GM08714 (cell line): ENCODE data around the gene IKZF1.

Experiments used
- H3K4me3 ChIP-seq: fragments of 200-500 bp; sonication (Bioruptor generic); 2 replicates; pipeline ENCODE4 v1.5.1; 2014; ENCODE audit warnings: mild to moderate bottlenecking, low read length, inconsistent platforms
- ZNF274 ChIP-seq: IDR thresholded peaks from 2 replicates; pipeline ENCODE4 v1.6.1; 2012; ENCODE audit warnings: mild to moderate bottlenecking, low read depth, low read length

IKZF1 gene

DNA sequence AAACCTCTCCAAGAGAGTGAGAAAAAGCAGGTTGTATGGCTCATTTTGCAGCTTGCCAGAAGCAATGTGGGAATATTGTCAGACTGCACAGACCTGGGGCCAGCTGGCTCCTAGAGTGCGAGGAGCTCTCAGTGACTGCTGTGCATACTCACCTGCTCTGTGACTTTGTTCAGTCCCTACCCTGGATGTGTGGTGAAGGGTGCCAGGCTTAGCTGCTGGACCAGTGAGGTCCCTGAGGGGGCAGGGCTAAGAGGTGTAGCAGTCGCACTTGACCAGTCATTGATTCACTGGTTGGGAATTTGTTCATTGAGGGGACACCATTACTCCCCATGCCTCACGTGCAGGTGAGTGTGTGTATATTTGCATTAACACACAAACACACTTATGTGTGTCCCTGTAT is 60.1 kb downstream of the IKZF1 start:
- TF ChIP-seq ZNF274: no peak
- H3K4me3 ChIP-seq: no peak overlapping the region

DNA sequence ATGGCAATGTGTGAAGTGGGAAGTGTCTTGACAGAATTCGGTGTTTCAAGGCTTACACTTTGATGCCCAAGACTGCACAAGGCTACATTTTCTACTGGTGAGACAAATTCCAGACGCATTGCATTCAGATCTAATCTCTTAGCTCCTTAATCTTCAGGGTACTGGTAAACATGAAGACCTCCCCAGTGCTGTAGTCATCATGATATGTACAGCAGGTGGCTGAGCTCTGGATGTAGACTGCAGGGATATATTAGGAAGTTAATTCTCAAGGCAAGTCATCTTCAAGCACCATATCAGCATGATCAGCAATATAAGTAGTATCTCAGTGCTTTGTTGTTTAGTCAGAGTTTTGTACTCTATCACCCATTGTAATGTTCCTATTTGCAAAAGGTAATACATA is 61.8 kb downstream of the IKZF1 start:
- no peak for TF ChIP-seq ZNF274
- no peak overlapping the region for H3K4me3 ChIP-seq

DNA sequence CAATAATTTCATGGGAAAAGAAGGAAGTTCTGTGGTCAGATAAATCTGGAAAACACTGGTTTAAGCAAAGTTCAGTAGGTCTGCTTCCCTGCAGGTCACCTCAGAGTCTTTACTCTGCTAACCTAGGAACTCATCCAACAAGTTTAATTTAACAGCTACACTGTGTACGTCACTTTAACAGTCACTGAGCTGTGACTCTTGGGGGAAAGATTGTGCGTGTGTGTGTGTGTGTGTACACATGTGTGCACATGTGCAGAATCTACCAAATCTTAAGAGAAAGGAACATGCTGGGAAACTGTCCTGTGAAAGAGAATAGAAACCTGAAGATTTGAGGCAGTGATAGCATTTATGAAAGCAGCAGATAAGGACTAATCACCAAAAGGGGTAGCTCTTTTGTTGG is 62.6 kb downstream of the IKZF1 start:
- H3K4me3 ChIP-seq: no peak overlapping the region
- no peak for TF ChIP-seq ZNF274

DNA sequence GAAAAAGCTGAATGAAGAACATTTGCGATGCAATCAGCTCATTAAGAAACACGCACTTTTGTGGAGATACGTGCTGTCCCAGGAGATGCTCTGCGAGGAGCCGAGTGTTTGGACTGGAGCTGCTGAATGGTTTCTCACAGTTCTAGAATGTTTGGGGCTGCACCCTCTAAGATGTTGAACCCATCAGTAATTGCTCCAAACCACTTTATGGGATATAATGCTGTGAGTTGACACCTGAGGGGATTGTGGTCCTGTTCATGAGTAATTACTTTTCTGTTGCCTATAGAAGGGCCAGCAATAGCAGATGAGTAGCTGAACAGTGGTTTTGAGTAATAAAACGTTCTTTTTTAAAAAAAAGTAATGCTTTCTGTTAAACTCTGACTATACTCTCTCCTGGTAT is 63.1 kb downstream of the IKZF1 start:
- no peak overlapping the region for H3K4me3 ChIP-seq
- TF ChIP-seq ZNF274: no peak

DNA sequence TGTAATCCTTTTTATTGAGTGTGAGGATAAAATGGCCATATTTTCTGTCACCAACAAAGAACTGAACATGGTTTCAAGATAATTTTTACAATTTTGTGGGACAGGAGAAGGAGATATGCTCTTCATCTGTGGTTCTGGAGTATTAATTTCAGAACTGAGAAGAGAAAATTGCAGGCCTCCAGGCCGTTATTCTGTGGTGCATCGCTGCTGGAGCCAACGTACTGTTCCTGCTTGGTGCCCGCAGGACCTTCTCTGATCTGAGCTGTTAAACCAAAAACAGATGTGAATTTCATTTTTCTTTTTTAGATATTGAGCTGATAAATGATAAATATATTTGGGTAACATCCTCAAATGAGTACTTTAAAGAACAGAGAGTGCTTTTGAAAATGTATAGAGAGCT is 63.9 kb downstream of the IKZF1 start:
- H3K4me3 ChIP-seq: no peak overlapping the region
- TF ChIP-seq ZNF274: no peak

DNA sequence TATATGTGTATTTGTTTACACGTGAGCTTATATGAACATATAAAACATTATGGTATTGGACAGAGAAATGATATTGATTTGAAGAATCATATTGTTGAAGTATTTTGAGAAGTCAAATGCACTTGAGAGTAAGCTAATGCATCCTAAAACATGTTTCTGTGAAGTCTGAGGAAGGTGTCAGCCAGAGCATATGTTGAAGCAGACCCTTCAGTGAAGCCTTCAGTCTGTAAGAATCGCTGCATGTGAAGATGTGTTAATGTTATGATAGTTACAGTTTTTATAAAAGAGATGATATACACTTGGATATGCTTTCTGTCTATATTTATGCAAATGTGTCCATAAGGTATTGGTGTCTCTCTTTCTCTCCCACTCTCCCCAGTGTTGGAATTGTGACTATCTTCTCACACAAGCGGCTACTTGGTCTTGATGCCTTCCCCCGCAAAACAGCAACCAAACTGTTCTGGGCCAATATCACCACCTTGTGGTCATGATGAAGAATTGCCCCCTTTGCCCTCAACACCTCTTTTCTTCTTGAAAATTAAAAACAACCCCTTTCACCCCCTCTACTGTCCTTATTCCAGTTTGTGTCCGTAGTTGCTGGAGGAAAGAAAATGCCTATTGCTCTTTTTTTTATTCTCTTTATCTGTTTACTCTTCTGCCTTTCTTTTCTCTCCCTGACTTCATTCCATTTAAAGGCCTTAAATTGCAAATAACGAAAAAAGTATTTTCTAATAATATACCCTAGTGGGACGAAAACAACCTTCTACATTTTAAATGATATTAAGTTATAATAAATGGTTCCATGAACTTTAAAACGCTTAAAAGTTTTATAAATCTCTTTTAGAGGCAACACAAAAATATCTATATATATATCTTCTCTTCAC is 64.9 kb downstream of the IKZF1 start:
- no peak for TF ChIP-seq ZNF274

DNA sequence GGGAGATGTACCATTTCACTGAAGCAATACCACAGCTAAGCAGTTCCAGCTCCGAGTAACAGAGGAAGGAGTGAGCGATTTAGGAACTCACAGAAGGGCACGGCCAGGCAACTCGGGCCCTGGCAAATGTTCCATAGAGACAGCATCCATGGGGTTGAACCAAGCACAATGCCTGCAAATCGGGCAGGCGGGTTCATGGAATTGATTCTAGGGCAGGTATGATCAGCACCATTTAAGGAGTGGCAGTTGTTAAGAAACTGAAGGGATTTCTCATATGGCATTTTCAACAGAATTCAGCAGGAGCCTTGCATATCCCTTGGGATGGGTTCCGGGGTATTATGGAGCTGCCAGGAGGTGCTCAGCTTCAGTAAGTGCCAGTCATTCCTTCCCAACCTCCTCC is 66.4 kb downstream of the IKZF1 start:
- TF ChIP-seq ZNF274: no peak
- H3K4me3 ChIP-seq: no peak overlapping the region

More for the DNA sequence above, 64.9 kb downstream of the IKZF1 start:
- no peak overlapping the region for H3K4me3 ChIP-seq

DNA sequence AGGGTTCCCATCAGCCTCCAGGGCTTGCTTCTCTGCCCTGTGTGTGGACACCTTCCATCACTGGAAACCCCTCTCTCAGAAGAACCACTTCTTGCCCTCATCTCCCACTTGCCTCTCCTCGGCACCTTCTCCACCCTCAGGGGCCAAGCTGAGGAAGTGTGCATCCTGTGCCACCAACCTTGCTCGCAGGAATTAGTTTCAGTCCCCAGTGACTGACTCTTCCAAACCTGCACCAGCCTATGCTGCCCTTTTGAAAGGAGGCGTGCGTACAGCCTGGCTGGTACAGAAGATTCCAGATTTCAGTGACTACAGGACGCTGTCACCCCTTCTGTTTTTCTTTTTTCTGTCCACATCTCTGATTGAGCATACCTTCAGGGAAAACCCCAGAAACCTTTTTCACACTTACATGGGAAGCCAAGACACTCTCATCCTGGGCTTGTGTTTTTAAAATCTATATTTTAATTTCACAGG is 67.1 kb downstream of the IKZF1 start:
- no peak for TF ChIP-seq ZNF274
- no peak overlapping the region for H3K4me3 ChIP-seq

DNA sequence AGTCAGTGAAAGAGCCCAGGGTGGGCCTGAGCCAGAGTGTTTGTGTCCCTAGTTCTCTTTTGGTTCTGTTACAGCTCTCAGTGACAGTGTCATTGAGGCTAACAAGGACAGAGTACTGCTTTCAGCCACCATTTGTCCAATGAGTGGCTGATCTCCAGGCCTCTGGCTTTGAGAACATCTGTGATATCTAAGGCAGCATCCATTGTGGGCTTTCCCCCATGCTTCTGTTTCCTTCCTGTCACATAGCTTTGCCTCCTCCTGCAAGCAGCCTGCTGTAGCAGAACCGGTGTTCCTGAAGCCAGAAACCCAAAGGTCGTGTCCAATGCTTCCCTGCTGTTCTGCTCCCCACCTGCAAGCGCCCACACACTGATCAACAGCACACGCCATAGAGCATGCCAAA is 68.4 kb downstream of the IKZF1 start:
- H3K4me3 ChIP-seq: no peak overlapping the region
- TF ChIP-seq ZNF274: no peak

DNA sequence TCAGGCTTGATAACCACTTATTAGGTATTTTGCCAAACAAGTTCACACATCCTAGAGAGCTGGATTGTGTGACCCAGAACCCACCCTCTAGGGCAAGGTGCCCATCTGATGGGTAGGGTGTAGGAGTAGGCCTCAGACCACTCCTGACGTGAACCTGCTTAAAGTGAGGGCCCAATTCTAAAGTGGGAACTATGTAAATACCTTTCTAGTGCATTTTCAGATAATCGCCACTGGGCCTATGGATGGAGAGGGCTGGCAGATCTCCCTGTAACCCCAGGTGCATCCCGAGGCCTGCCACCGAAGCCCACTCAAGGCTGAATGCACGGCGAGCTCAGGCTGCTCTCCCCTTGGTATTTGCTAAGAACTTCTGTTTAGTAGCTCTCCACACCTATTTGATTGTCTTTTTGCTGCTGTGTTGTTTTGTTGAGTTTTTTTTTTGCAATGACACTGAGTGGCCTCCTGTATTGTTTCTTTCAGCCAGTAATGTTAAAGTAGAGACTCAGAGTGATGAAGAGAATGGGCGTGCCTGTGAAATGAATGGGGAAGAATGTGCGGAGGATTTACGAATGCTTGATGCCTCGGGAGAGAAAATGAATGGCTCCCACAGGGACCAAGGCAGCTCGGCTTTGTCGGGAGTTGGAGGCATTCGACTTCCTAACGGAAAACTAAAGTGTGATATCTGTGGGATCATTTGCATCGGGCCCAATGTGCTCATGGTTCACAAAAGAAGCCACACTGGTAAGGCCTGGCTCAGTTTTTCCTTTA is 71.7 kb downstream of the IKZF1 start:
- no peak overlapping the region for H3K4me3 ChIP-seq
- no peak for TF ChIP-seq ZNF274

DNA sequence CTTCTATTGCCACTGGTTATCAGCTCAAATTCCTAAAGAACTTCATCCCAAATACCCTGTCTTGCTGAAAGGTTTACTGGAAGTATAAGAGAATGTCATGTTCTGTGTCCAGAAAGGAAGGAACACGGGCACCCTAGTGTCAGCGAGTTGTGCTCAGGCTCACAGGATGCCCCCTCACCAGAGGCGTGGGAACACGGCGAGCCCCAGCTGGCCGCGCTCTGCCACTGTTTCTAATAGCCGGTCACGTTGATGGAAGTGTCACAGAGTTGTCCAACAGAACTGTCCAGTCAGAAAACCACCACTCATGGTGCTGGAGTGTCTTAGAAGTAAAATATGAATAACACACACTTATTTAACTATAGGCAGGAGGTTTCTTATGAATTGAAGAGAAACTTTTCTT is 72.8 kb downstream of the IKZF1 start:
- no peak overlapping the region for H3K4me3 ChIP-seq
- TF ChIP-seq ZNF274: no peak

DNA sequence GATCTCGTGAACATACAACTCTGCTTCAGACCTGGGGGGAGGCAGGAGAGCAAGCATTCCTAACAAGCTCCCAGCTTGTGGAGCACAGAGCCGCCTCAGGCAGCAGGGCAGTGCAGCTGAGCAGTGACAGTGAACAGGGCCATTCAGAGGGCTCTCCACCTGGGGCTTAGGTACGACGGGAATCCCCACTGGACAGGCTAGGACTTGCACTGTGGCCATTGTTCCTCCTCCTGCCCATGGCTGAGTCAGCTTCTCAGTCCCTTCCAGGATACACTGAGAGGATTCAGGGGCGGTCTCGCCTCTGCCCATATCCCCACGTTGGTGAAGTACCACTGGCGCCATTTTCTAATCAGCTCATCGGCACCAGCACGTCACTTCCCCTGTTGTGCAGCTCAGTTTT is 74.6 kb downstream of the IKZF1 start:
- no peak overlapping the region for H3K4me3 ChIP-seq
- no peak for TF ChIP-seq ZNF274

DNA sequence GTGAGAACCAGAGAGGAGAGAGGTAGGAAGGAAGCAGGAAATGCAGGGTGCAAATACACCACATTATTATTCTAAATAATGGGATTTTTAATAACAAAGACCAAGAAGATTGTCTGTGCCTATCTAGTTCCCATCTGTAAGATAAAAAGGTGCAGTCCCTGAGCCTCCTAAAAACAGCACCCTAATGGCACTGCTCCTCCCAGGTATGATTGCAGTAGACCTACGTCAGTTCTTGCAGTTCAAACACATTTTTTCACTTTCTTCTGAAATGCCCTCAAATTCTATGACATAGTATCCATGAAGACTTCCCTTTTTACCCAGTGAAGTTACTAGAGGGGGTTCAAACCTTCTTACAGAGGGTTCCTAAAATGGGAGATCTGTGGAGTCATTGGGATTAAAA is 75.0 kb downstream of the IKZF1 start:
- no peak for TF ChIP-seq ZNF274
- no peak overlapping the region for H3K4me3 ChIP-seq

DNA sequence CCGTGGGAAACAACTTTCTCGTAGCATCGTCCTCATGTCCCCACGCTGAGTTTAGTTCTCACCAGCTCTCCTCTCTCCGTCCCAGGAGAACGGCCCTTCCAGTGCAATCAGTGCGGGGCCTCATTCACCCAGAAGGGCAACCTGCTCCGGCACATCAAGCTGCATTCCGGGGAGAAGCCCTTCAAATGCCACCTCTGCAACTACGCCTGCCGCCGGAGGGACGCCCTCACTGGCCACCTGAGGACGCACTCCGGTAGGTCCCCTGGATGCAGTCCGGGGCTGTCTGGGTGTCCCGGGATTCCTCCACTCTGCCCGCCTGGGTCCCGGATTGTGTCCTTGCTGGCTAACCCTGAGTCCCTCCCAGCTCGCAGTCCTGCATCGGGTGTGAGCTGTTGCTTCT is 77.9 kb downstream of the IKZF1 start:
- no peak overlapping the region for H3K4me3 ChIP-seq
- no peak for TF ChIP-seq ZNF274

DNA sequence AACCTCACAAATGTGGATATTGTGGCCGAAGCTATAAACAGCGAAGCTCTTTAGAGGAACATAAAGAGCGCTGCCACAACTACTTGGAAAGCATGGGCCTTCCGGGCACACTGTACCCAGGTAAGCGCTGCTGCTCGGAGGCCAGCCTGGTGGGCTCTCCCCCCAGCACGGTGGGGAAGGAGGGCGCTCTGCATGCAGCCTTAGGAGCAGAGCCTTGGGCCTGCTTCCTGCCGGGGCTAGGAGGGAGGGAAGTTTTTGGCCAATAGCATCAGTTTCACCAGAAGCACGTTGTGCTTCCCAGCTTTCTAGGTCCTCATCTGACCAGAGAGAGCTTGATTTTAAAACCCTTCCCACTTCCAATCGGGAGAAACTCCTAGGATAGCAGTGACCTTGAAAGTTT is 82.8 kb downstream of the IKZF1 start:
- TF ChIP-seq ZNF274: no peak
- no peak overlapping the region for H3K4me3 ChIP-seq
